Measurements from ENCODE around the gene DHRSX.
"Not testable (repeated sequence)": the region's sequence is repeated elsewhere in the genome, so short reads cannot be mapped to it uniquely, and the experiment has no call there.

DHRSX gene

GRCh38 chrX:2471126-2471525 is 29.6 kb downstream of the DHRSX start:
- DNase-seq: not testable (repeated sequence)

- not testable (repeated sequence) for DNase-seq
Observed at GRCh38 chrX:2469852-2470251, 30.9 kb downstream of the DHRSX start.

GRCh38 chrX:2469196-2469685 is 31.5 kb downstream of the DHRSX start:
- no peak for DNase-seq

DNA sequence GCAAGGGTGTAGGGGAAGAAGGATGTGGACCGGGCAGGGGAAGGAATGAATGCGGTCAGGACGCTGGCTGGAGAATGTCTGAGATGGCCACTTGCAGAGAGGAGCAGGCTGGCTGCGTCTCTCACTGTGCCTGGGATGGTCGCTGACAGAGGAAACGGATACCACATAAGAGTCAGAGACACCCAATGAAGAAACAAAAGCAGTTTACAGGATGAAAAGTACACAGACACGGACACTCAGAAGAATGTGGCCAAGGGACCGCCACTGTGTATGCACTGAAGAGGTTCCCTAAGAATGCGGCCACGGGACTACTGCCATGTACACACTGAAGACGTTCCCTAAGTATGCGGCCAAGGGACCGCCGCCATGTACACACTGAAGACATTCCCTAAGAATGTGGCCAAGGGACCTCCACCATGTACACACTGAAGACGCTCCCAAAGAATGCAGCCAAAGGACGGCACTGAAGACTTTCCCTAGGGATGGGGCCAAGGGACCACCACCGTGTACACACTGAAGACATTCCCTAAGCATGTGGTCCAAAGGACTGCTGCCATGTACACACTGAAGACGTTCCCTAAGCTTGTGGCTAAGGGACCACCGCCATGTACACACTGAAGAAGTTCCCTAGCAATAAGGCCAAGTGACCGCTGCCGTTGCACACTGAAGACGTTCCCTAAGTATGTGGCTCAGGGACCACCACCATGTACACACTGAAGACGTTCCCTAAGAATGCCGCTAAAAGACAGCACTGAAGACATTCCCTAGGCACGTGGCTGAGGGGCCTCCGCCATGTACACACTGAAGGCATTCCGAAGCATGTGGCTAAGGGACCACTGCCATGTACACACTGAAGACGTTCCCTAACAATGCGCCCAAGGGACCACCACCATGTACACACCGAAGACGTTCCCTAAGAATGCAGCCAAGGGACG is 32.2 kb downstream of the DHRSX start:
- no peak for DNase-seq

GRCh38 chrX:2466876-2467656 is 33.7 kb downstream of the DHRSX start:
- no peak for DNase-seq

DNA sequence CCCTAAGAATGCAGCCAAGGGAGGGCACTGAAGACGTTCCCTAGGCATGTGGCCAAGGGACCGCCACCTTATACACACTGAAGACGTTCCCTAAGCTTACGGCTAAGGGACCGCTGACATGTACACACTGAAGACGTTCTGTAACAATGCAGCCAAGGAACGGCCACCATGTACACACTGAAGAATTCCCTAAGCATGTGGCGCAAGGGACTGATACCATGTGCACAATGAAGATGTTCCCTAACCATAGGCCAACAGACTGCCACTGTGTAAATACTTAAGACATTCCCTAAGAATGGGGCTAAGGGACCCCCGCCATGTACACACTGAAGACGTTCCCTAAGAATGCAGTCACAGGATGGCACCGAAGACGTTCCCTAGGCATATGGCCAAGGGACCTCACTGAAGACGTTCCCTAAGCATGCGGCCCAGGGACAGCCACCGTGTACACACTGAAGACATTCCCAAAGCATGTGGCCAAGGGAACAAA is 36.1 kb downstream of the DHRSX start:
- no peak for DNase-seq

GRCh38 chrX:2463973-2464676 is 36.7 kb downstream of the DHRSX start:
- DNase-seq: peak; percentile 14

DNA sequence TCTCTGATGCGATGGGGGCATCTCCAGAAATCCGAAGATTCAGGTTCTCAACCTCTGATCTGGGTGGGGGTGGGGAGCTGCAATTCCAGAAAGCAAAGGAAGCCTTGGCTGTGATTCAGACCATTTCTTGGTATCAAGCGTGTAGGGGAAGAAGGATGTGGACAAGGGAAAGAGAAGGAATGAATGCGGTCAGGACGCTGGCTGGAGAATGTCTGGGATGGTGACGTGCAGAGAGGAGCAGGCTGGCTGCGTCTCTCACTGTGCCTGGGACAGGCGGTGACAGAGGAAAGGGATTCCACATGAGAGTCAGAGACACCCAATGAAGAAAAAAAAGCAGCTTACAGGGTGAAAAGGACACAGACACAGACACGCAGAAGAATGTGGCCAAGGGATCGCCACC is 37.3 kb downstream of the DHRSX start:
- not testable (repeated sequence) for DNase-seq

GRCh38 chrX:2462780-2463179 is 38.0 kb downstream of the DHRSX start:
- no peak for DNase-seq

DNA sequence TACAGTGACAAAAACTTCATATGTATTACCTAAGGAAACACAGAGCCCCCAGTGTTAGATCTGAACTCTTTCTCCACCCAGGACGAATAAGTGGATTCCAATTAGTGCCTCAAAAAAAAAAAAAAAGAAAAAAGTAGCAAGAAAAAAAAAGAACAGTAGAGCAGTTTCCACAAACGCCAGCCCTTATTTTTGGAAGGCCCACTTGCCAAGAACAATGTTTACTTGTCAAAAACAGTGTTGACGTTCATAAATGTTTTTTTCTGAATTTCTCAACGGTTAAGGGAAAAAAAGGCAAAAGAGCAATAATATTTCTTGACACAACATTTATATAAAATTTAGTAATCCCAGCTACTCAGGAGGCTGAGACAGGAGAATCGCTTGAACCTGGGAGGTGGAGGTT is 38.7 kb downstream of the DHRSX start:
- DNase-seq: no peak

- no peak for DNase-seq
Observed at GRCh38 chrX:2461711-2462016, 39.1 kb downstream of the DHRSX start.

- DNase-seq: not testable (repeated sequence)
Observed at GRCh38 chrX:2460821-2461710, 39.7 kb downstream of the DHRSX start.

- DNase-seq: not testable (repeated sequence)
Observed at GRCh38 chrX:2460048-2460447, 40.7 kb downstream of the DHRSX start.

- DNase-seq: no peak
Observed at GRCh38 chrX:2458309-2458708, 42.5 kb downstream of the DHRSX start.

DNA sequence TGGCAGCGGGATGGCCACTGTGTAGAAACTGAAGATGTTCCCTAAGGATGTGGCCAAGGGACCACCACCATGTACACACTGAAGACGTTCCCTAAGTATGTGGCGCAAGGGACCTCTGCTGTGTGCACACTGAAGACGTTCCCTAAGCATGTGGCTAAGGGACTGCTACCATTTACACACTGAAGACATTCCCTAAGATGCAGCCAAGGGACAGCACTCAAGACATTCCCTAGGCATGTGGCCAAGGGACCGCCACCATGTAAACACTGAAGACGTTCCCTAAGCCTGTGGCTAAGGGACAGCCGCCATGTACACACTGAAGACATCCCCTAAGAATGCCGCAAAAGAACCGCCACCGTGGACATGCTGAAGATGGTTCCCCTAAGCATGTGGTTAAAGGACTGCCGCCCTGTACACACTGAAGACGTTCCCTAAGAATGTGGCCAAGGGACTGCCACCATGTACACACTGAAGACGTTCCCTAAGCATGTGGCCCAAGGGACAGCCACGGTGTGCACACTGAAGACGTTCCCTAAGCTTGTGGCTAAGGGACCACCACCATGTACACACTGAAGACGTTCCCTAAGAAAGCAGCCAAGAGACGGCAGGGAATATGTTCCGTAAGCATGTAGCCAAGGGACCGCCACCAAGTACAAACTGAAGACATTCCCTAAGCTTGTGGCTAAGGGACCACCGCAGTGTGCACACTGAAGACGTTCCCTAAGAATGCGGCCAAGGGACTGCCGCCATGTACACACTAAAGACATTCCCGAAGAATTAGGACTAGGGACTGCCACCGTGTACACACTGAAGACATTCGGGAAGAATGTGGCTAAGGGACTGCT is 43.3 kb downstream of the DHRSX start:
- no peak for DNase-seq

- DNase-seq: not testable (repeated sequence)
Observed at GRCh38 chrX:2456091-2456490, 44.7 kb downstream of the DHRSX start.

DNA sequence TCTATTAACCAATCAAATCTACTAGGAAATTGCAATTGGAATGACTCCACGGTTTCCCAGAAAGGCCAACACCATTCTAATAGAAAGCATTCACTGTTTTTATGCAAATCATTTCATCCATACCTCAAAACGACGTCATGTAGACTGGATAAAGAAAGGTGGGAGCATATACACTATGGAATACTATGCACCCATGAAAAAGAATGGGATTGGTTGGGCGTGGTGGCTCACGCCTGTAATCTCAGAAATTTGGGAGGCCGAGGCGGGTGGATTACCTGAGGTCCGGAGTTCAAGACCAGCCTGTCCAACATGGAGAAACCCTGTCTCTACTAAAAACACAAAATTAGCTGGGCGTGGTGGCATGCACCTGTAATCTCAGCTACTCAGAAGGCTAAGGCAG is 46.2 kb downstream of the DHRSX start:
- DNase-seq: not testable (repeated sequence)

DNA sequence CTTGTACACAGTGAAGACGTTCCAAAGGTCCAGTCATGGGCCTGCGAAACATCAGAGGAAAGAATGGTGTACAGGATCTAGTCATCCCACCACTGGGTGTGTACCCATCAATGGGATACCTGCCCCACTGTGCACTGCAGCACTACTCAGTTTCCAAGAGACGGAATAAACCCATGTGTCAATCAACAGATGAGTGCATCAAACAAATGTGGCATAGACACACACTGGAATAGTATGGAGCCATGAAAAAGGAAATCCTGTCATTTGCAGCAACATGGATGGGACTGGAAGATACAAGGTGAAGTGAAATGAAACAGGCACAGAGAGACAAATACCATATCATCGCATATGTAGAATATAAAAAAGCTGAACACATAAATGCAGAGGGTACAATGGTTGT is 48.0 kb downstream of the DHRSX start:
- DNase-seq: no peak

- no peak for DNase-seq
Observed at GRCh38 chrX:2452317-2452784, 48.4 kb downstream of the DHRSX start.

DNA sequence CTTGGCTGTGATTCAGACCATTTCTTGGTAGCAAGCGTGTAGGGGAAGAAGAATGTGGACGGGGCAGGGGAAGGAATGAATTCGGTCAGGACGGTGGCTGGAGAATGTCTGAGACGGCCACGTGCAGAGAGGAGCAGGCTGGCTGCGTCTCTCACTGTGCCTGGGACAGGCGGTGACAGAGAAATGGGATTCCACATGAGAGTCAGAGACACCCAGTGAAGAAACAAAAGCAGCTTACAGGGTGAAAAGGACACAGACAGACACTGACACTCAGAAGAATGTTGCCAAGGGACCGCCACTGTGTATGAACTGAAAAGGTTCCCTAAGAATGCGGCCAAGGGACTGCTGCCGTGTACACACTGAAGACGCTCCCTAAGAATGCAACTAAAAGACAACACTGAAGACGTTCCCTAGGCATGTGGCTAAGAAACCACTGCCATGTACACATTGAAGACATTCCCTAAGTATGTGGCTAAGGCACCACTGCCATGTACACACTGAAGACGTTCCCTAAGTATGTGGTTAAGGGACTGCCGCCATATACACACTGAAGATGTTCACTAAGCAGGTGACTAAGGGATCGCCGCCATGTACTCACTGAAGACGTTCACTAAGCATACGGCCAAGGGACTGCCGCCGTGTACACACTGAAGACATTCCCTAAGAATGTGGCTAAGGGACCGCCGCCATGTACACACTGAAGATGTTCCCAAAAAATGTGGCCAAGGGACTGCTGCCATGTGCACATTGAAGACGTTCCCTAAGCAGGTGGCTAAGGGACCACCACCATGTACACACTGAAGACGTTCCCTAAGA is 49.1 kb downstream of the DHRSX start:
- no peak for DNase-seq

All from hematopoietic multipotent progenitor cell treated with erythropoietin and hydrocortisone succinate and interleukin-3 and kit ligand, for 6 days (in vitro differentiated cells).